ENCODE results near the gene NECTIN3. TPM values are rescaled to one million over a fixed set of nuclear protein-coding genes. Genes with fewer than 3 reads are reported as not detected.

The NECTIN3 gene
- total and polyA plus RNA-seq, 2 of the 4 experiments (the other 2 are of a cell fraction): 34.7 to 155 TPM

- WGBS, 2 experiments (ENCODE audit: extremely low coverage in 2 of 2, insufficient read length in 1 of 2): no CpG with 5 or more reads among the region's 3 CpGs
- dilution Hi-C loops (cut with HindIII; ENCODE audit: low sequenced_read_pairs, unreplicated experiment): no loop called here
- no peak overlapping the region for H2BK15ac ChIP-seq (ENCODE audit: low read depth, low read length)
- no peaks in the 10 kb centered on the region for H3K79me1 ChIP-seq (ENCODE audit: low read depth in 1 of 2, low read length in 2 of 2)
- no peak overlapping the region for H3K9ac ChIP-seq (ENCODE audit: low read depth, low read length)
- H2BK5ac ChIP-seq (ENCODE audit: low read depth, low read length, poor library complexity, severe bottlenecking): no peak overlapping the region
- no peaks in the 10 kb centered on the region for H3K27me3 ChIP-seq (ENCODE audit: control insufficient read depth, insufficient read depth, low read length)
- peaks cover 14% of the 10 kb centered on the region; the same call in 1 of the 2 replicates for H3K9me1 ChIP-seq (ENCODE audit: insufficient read depth, low read length)
- H2AFZ ChIP-seq (replicated peaks; ENCODE audit: low read length, poor library complexity): no peak overlapping the region
- H4K8ac ChIP-seq (ENCODE audit: low read depth in 2 of 2, low read length in 2 of 2): no peak overlapping the region
- no peak overlapping the region for H4K5ac ChIP-seq (ENCODE audit: low read depth, low read length)
- ChIA-PET CTCF (interaction anchor here (0.7 kb wide), 1 partner anchor 329 kb away, joined by 3 read pairs; no protein-coding TSS in a partner anchor), POLR2A (ENCODE audit: unreplicated experiment) (no interaction called here)
- H2AK5ac ChIP-seq (ENCODE audit: low read depth, low read length): no peak overlapping the region
- no peak overlapping the region for H3K4me2 ChIP-seq (ENCODE audit: low read depth, low read length)
- DNase-seq (peak; percentile 13), ATAC-seq (ENCODE audit: low read depth) (no peak)
- H3K9me3 ChIP-seq (ENCODE audit: control insufficient read depth, insufficient read depth, low read length): no peaks in the 10 kb centered on the region
- no peak overlapping the region for H3K23ac ChIP-seq (ENCODE audit: low read depth, low read length)
- no TSS peak for BruUV-seq (replicated peaks)
- no peaks in the 10 kb centered on the region for H4K20me1 ChIP-seq (ENCODE audit: insufficient read depth, low read length)
- no peaks in the 10 kb centered on the region for H3K36me3 ChIP-seq (ENCODE audit: control insufficient read depth, insufficient read depth, low read length)
- TF ChIP-seq BHLHE40 (IDR thresholded peaks at IDR 0.05; ENCODE audit: low read depth, low read length): no peak
- no peak for TF ChIP-seq NFE2L2 (IDR thresholded peaks at IDR 0.05; ENCODE audit: low read depth, low read length)
- no peak for TF ChIP-seq MAZ (IDR thresholded peaks at IDR 0.05; ENCODE audit: borderline replicate concordance, low read depth, low read length)
- 0 out of 2 replicates have a peak overlapping the region, but pooled peaks have one; percentile 28 for H4K91ac ChIP-seq (ENCODE audit: insufficient read depth, low read depth, low read length)
- H3K18ac ChIP-seq (ENCODE audit: low read depth, low read length): peak overlapping the region; percentile 36; the same call in 1 of the 2 replicates
- H2AK9ac ChIP-seq (replicated peaks; ENCODE audit: low read depth, low read length, poor library complexity): no peak overlapping the region
- no peak overlapping the region for H3K4ac ChIP-seq (ENCODE audit: low read depth, low read length)
- H3K27ac ChIP-seq (ENCODE audit: insufficient read depth, low read length): no peak overlapping the region
- H2BK120ac ChIP-seq (ENCODE audit: low read depth, low read length): no peak overlapping the region
- H3K56ac ChIP-seq (ENCODE audit: extremely low read depth, insufficient read depth, low read length): no peak overlapping the region
- H3K4me1 ChIP-seq (ENCODE audit: control insufficient read depth, insufficient read depth, low read length): peaks cover 8% of the 10 kb centered on the region
- H2BK20ac ChIP-seq (ENCODE audit: low read depth, low read length): no peak overlapping the region
- H3K4me3 ChIP-seq (ENCODE audit: insufficient read depth, low read depth, low read length): no peak overlapping the region
- no peak overlapping the region for H3K14ac ChIP-seq (replicated peaks; ENCODE audit: low read depth, low read length)
- in situ Hi-C loops (cut with MboI; ENCODE audit: low sequenced_read_pairs): no loop called here
- intact Hi-C loops (cut with micrococcal nuclease): no loop called here
Observed at GRCh38 chr3:111210866-111211564, 139.4 kb downstream of the NECTIN3 start.

Measured in IMR-90 (cell line).